Measurements from ENCODE around the gene ETHE1. TPM values are rescaled to one million over a fixed set of nuclear protein-coding genes. Genes with fewer than 3 reads are reported as not detected.

The ETHE1 gene
- 100 to 1,000 TPM; 104 to 112 TPM for total RNA-seq

GRCh38 chr19:43526884-43527859 is at the start of gene ETHE1:
TSS of gene ETHE1 (minus strand) at chr19:43527201. CDS start at chr19:43527177, 24 bp downstream.
- intact Hi-C loops (cut with micrococcal nuclease) = loop anchor here (2.0 to 5.0 kb wide), 2 partner anchors 22 to 225 kb away; partner anchors contain the start of genes PHLDB3 and SMG9

GRCh38 chr19:43575955-43576878 is 49.2 kb upstream of the ETHE1 start:
- peak overlapping the region; percentile 64 for H3K27ac Mint-ChIP-seq
- CTCF ChIA-PET = interaction anchor here (1.4 to 5.7 kb wide), 3 partner anchors 19 to 40 kb away, joined by 3 to 56 read pairs (median 6); partner anchors contain the start of genes IRGQ and ZNF576
- POLR2A ChIA-PET = interaction anchor here (1.4 to 1.5 kb wide), 2 partner anchors 13 to 19 kb away, joined by 3 to 5 read pairs; no protein-coding TSS in a partner anchor
- peaks cover 21% of the 10 kb centered on the region for H3K4me1 Mint-ChIP-seq (ENCODE audit: low read depth)
- peak overlapping the region; percentile 59 for H3K4me3 Mint-ChIP-seq
- H3K27me3 Mint-ChIP-seq = no peaks in the 10 kb centered on the region
- intact Hi-C loops (cut with micrococcal nuclease) = loop anchor here (1.0 to 2.0 kb wide), 4 partner anchors 14 to 43 kb away; partner anchors contain the start of genes IRGQ, ZNF575 and ZNF576
- peaks cover 1% of the 10 kb centered on the region for H3K36me3 Mint-ChIP-seq
- no peak for DNase-seq
- no peaks in the 10 kb centered on the region for H3K9me3 Mint-ChIP-seq

More at GRCh38 chr19:43526884-43527859, at the start of gene ETHE1:
- Mint-ChIP-seq H3K4me3 (peak within 1 kb of the TSS; percentile 92), H3K36me3 (peaks cover 10% of the 10 kb centered on the region), H3K4me1 (ENCODE audit: low read depth) (peaks cover 24% of the 10 kb centered on the region), H3K27me3 (no peaks in the 10 kb centered on the region), H3K9me3 (no peaks in the 10 kb centered on the region), H3K27ac (peak within 1 kb of the TSS; percentile 98)
- DNase-seq = peak; percentile 85
- ChIA-PET CTCF (interaction anchor here (1.0 to 11.4 kb wide), 8 partner anchors 8 to 95 kb away, joined by 3 to 320 read pairs (median 14); partner anchors contain the start of genes IRGQ and ZNF576), POLR2A (interaction anchor here (1.3 to 1.5 kb wide), 2 partner anchors 68 to 174 kb away, joined by 4 to 8 read pairs; partner anchors contain the start of genes IRGQ and ZNF576)

GRCh38 chr19:43575156-43575950 is 48.4 kb upstream of the ETHE1 start, which contains the start of the genes PINLYP and XRCC1:
TSS of gene PINLYP (plus strand) at chr19:43575801. CDS start at chr19:43577192, 1,391 bp downstream.
TSS of gene XRCC1 (minus strand) at chr19:43575527. CDS start at chr19:43575458, 69 bp downstream.
- Mint-ChIP-seq H3K27ac (peak within 1 kb of the TSS; percentile 86), H3K4me3 (peak within 1 kb of the TSS; percentile 96), H3K4me1 (ENCODE audit: low read depth) (peaks cover 24% of the 10 kb centered on the region), H3K36me3 (peaks cover 1% of the 10 kb centered on the region), H3K27me3 (no peaks in the 10 kb centered on the region), H3K9me3 (no peaks in the 10 kb centered on the region)
- intact Hi-C loops (cut with micrococcal nuclease) = loop anchor here (1.0 to 2.0 kb wide), 4 partner anchors 13 to 43 kb away; partner anchors contain the start of genes IRGQ, ZNF575 and ZNF576
- ChIA-PET POLR2A (interaction anchor here (0.7 to 1.5 kb wide), 3 partner anchors 12 to 20 kb away, joined by 3 to 17 read pairs (median 3); partner anchors contain the start of genes IRGQ and ZNF576), CTCF (interaction anchor here (0.6 to 5.7 kb wide), 10 partner anchors 10 to 234 kb away, joined by 3 to 56 read pairs (median 3); partner anchors contain the start of genes IRGQ and ZNF576)
- DNase-seq = peak; percentile 98

GRCh38 chr19:43574424-43575155 is 47.6 kb upstream of the ETHE1 start:
- Mint-ChIP-seq H3K27ac (peak overlapping the region; percentile 86), H3K27me3 (no peaks in the 10 kb centered on the region), H3K4me3 (peak overlapping the region; percentile 96), H3K9me3 (no peaks in the 10 kb centered on the region), H3K4me1 (ENCODE audit: low read depth) (peaks cover 31% of the 10 kb centered on the region), H3K36me3 (peaks cover 1% of the 10 kb centered on the region)
- intact Hi-C loops (cut with micrococcal nuclease) = loop anchor here (1.0 to 2.0 kb wide), 4 partner anchors 12 to 42 kb away; partner anchors contain the start of genes IRGQ, ZNF575 and ZNF576
- ChIA-PET POLR2A (interaction anchor here (0.7 to 1.5 kb wide), 4 partner anchors 11 to 21 kb away, joined by 3 to 17 read pairs (median 4); partner anchors contain the start of genes IRGQ and ZNF576), CTCF (interaction anchor here (0.6 to 5.7 kb wide), 10 partner anchors 10 to 235 kb away, joined by 3 to 56 read pairs (median 3); partner anchors contain the start of genes IRGQ and ZNF576)
- no peak for DNase-seq

- ChIA-PET POLR2A (no interaction called here), CTCF (interaction anchor here (1.9 to 3.0 kb wide), 2 partner anchors 17 to 22 kb away, joined by 13 to 18 read pairs; no protein-coding TSS in a partner anchor)
- peaks cover 1% of the 10 kb centered on the region for H3K36me3 Mint-ChIP-seq
- no peak overlapping the region for H3K4me3 Mint-ChIP-seq
- peaks cover 31% of the 10 kb centered on the region for H3K4me1 Mint-ChIP-seq (ENCODE audit: low read depth)
- intact Hi-C loops (cut with micrococcal nuclease) = no loop called here
- no peaks in the 10 kb centered on the region for H3K9me3 Mint-ChIP-seq
- no peak for DNase-seq
- peak overlapping the region; percentile 7 for H3K27ac Mint-ChIP-seq
- H3K27me3 Mint-ChIP-seq = no peaks in the 10 kb centered on the region
These were observed 45.2 kb upstream of the ETHE1 start for GRCh38 chr19:43572171-43572588.

GRCh38 chr19:43570174-43570791 is 43.3 kb upstream of the ETHE1 start:
- Mint-ChIP-seq H3K9me3 (no peaks in the 10 kb centered on the region), H3K36me3 (peaks cover 1% of the 10 kb centered on the region), H3K4me3 (no peak overlapping the region), H3K27me3 (no peaks in the 10 kb centered on the region), H3K4me1 (ENCODE audit: low read depth) (peaks cover 27% of the 10 kb centered on the region), H3K27ac (no peak overlapping the region)
- POLR2A ChIA-PET = no interaction called here
- intact Hi-C loops (cut with micrococcal nuclease) = no loop called here
- CTCF ChIA-PET = interaction anchor here (1.0 to 3.7 kb wide), 3 partner anchors 15 to 50 kb away, joined by 3 to 18 read pairs (median 17); no protein-coding TSS in a partner anchor
- no peak for DNase-seq

- POLR2A ChIA-PET = no interaction called here
- Mint-ChIP-seq H3K4me3 (no peak overlapping the region), H3K27me3 (no peaks in the 10 kb centered on the region), H3K4me1 (ENCODE audit: low read depth) (peaks cover 23% of the 10 kb centered on the region), H3K9me3 (no peaks in the 10 kb centered on the region), H3K27ac (no peak overlapping the region), H3K36me3 (peaks cover 1% of the 10 kb centered on the region)
- DNase-seq = no peak
- intact Hi-C loops (cut with micrococcal nuclease) = no loop called here
- CTCF ChIA-PET = interaction anchor here (1.0 to 3.7 kb wide), 2 partner anchors 14 to 49 kb away, joined by 3 to 17 read pairs; no protein-coding TSS in a partner anchor
These were observed 42.7 kb upstream of the ETHE1 start for GRCh38 chr19:43569657-43570056.

- Mint-ChIP-seq H3K4me3 (no peak overlapping the region), H3K4me1 (ENCODE audit: low read depth) (peaks cover 40% of the 10 kb centered on the region), H3K9me3 (no peaks in the 10 kb centered on the region), H3K27ac (no peak overlapping the region), H3K27me3 (no peaks in the 10 kb centered on the region), H3K36me3 (peaks cover 21% of the 10 kb centered on the region)
- DNase-seq = no peak
- intact Hi-C loops (cut with micrococcal nuclease) = no loop called here
- POLR2A ChIA-PET = interaction anchor here (0.8 kb wide), 2 partner anchors 30 to 216 kb away, joined by 3 read pairs; partner anchors contain the start of gene KCNN4
- CTCF ChIA-PET = interaction anchor here (1.1 to 2.4 kb wide), 3 partner anchors 9 to 30 kb away, joined by 5 to 13 read pairs (median 7); no protein-coding TSS in a partner anchor
These were observed 37.8 kb upstream of the ETHE1 start for GRCh38 chr19:43564800-43565199.

- POLR2A ChIA-PET = interaction anchor here (1.1 kb wide), 2 partner anchors 10 to 12 kb away, joined by 3 to 5 read pairs; partner anchors contain the start of genes PINLYP and XRCC1
- Mint-ChIP-seq H3K27ac (peak overlapping the region; percentile 95), H3K36me3 (peaks cover 22% of the 10 kb centered on the region), H3K27me3 (no peaks in the 10 kb centered on the region), H3K4me1 (ENCODE audit: low read depth) (peaks cover 38% of the 10 kb centered on the region), H3K9me3 (no peaks in the 10 kb centered on the region), H3K4me3 (no peak overlapping the region)
- intact Hi-C loops (cut with micrococcal nuclease) = loop anchor here (2.0 kb wide), 2 partner anchors 31 to 55 kb away; partner anchors contain the start of genes ZNF428 and ZNF575
- CTCF ChIA-PET = interaction anchor here (1.1 to 1.2 kb wide), 2 partner anchors 9 to 31 kb away, joined by 3 to 4 read pairs; no protein-coding TSS in a partner anchor
- DNase-seq = no peak
These were observed 36.9 kb upstream of the ETHE1 start for GRCh38 chr19:43563816-43564457.
